Breast epithelium (tissue), 4 donors: Measurements from ENCODE around the gene ZNF48. TPM values are rescaled to one million over a fixed set of nuclear protein-coding genes. Genes with fewer than 3 reads are reported as not detected.

Experiments used
- DNase-seq, 2 donors: peaks; one replicate each; pipeline ENCODE4 v3.0.0-alpha.2; 2019; ENCODE audit warnings: low spot score in 2 of 2
- H3K27ac ChIP-seq, 2 donors: fragments of 200-600 bp; sonication (generic) in 1 of 2; one replicate each; pipeline ENCODE4 v1.5.1; 2016 to 2019; ENCODE audit warnings: mild to moderate bottlenecking in 1 of 2
- H3K27me3 ChIP-seq, 2 donors: fragments of 200-600 bp; sonication (generic) in 1 of 2; one replicate each; pipeline versions ENCODE4 v1.5.1 to v1.6.0; 2017 to 2019; ENCODE audit warnings: control low read depth in 1 of 2, mild to moderate bottlenecking in 1 of 2
- H3K36me3 ChIP-seq: fragments of 200-600 bp; one replicate; pipeline ENCODE4 v1.5.1; 2019
- H3K4me1 ChIP-seq, 2 donors: fragments of 200-600 bp; sonication (generic); one replicate each; pipeline ENCODE4 v1.5.1; 2016 to 2019; ENCODE audit warnings: control low read depth in 1 of 2
- H3K4me3 ChIP-seq, 3 donors: fragments of 200-600 bp; sonication (generic); 1 replicate in 2 of 3; 2 replicates in 1 of 3; pipeline ENCODE4 v1.5.1; 2016 to 2019; ENCODE audit warnings: mild to moderate bottlenecking in 3 of 3, moderate library complexity in 2 of 3
- H3K9me3 ChIP-seq, 2 donors: fragments of 200-600 bp; sonication (generic) in 1 of 2; one replicate each; pipeline ENCODE4 v1.5.1; 2016 to 2019; ENCODE audit warnings: control low read depth in 1 of 2
- POLR2A ChIP-seq: fragments of 450-650 bp; IDR thresholded peaks from one replicate; pipeline ENCODE4 v1.6.1; 2016; ENCODE audit warnings: antibody characterized with exemption, mild to moderate bottlenecking, moderate library complexity
- POLR2AphosphoS5 ChIP-seq, 3 donors: sonication (generic); formaldehyde crosslinking; IDR thresholded peaks; one replicate each; pipeline ENCODE4 v1.6.1; 2017; ENCODE audit warnings: antibody characterized with exemption in 3 of 3
- intact Hi-C: fragments of 100-400 bp; cut with DNase I; formaldehyde crosslinking; loops from one replicate; pipeline ENCODE4 v1.15.1; 2023; ENCODE audit warnings: low total_unique reads
- total RNA-seq, 3 donors: library from RNA; depleted of rRNA; stranded (reverse); fragments of >200 nt; gene quantifications; one replicate each; pipeline ENCODE4 v1.1.0, GENCODE V29; 2016
- TF ChIP-seq, protein P1 (sequence below), 3 donors: fragments of 450-650 bp; IDR thresholded peaks; one replicate each; pipeline ENCODE4 v1.5.1; 2016 to 2017; ENCODE audit warnings: antibody characterized with exemption in 3 of 3, mild to moderate bottlenecking in 3 of 3, moderate library complexity in 3 of 3

ZNF48 gene
- total RNA-seq, 3 donors from 2014 or later: 4.8 to 9.5 (median 6.2) TPM

GRCh38 chr16:30401768-30402425 lies 6.7 kb downstream of the ZNF48 start:
- Histone ChIP-seq H3K27me3 (no peaks in the 10 kb centered on the region), H3K27ac (no peak overlapping the region), H3K4me1 (no peaks in the 10 kb centered on the region), H3K4me3 (no peak overlapping the region), H3K36me3 (no peaks in the 10 kb centered on the region), H3K9me3 (no peaks in the 10 kb centered on the region)
- intact Hi-C loops: no loop called here
- no peak for DNase-seq
- TF ChIP-seq, protein P1, sequence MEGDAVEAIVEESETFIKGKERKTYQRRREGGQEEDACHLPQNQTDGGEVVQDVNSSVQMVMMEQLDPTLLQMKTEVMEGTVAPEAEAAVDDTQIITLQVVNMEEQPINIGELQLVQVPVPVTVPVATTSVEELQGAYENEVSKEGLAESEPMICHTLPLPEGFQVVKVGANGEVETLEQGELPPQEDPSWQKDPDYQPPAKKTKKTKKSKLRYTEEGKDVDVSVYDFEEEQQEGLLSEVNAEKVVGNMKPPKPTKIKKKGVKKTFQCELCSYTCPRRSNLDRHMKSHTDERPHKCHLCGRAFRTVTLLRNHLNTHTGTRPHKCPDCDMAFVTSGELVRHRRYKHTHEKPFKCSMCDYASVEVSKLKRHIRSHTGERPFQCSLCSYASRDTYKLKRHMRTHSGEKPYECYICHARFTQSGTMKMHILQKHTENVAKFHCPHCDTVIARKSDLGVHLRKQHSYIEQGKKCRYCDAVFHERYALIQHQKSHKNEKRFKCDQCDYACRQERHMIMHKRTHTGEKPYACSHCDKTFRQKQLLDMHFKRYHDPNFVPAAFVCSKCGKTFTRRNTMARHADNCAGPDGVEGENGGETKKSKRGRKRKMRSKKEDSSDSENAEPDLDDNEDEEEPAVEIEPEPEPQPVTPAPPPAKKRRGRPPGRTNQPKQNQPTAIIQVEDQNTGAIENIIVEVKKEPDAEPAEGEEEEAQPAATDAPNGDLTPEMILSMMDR (IDR thresholded peaks at IDR 0.05): no peak
- no peak for TF ChIP-seq POLR2AphosphoS5 (IDR thresholded peaks at IDR 0.05)

DNA sequence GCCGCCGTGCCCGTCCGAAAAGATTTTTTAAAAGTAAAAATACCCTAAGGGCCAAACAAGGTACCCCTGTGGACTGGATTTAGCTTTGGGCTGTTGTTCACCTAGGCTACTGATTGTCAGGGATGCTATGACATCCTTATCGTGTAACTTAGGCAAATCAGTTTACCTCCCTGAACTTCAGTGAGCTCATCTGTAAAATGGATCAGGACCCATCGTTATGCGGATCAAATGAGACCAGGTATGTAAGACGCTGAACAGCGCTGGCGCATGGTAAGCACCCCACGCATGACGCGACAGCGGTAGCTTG lies 11.5 kb downstream of the ZNF48 start:
- Histone ChIP-seq H3K4me3 (peak overlapping the region; percentile 65 to 96 (median 76)), H3K36me3 (no peaks in the 10 kb centered on the region), H3K4me1 (peaks cover 0 to 15% of the 10 kb centered on the region in 2 donors), H3K27me3 (no peaks in the 10 kb centered on the region), H3K27ac (peak overlapping the region; percentile 86 to 93), H3K9me3 (no peaks in the 10 kb centered on the region)
- intact Hi-C loops: no loop called here
- no peak for DNase-seq
- TF ChIP-seq POLR2AphosphoS5 (IDR thresholded peaks at IDR 0.05) (no peak), POLR2A (no peak)
- TF ChIP-seq, protein P1 (IDR thresholded peaks at IDR 0.05): no peak

GRCh38 chr16:30407102-30407803 lies 12.0 kb downstream of the ZNF48 start, which contains the start of gene ZNF771:
Gene ZNF771, plus strand, starts transcription at chr16:30407606. Its CDS starts 448 bp downstream, at chr16:30408054.
- peak within 1 kb of the TSS; percentile 65 to 96 (median 76) for H3K4me3 ChIP-seq
- H3K36me3 ChIP-seq: no peaks in the 10 kb centered on the region
- peak within 1 kb of the TSS; percentile 86 to 93 for H3K27ac ChIP-seq
- peaks cover 0 to 15% of the 10 kb centered on the region in 2 donors for H3K4me1 ChIP-seq
- DNase-seq: peak; percentile 91 to 93
- H3K27me3 ChIP-seq: no peaks in the 10 kb centered on the region
- TF ChIP-seq, protein P1 (IDR thresholded peaks at IDR 0.05): no peak
- TF ChIP-seq POLR2A: peak; percentile 62
- peak; percentile 48 to 78 (median 68) for TF ChIP-seq POLR2AphosphoS5 (IDR thresholded peaks at IDR 0.05)
- intact Hi-C loops: no loop called here
- no peaks in the 10 kb centered on the region for H3K9me3 ChIP-seq

DNA sequence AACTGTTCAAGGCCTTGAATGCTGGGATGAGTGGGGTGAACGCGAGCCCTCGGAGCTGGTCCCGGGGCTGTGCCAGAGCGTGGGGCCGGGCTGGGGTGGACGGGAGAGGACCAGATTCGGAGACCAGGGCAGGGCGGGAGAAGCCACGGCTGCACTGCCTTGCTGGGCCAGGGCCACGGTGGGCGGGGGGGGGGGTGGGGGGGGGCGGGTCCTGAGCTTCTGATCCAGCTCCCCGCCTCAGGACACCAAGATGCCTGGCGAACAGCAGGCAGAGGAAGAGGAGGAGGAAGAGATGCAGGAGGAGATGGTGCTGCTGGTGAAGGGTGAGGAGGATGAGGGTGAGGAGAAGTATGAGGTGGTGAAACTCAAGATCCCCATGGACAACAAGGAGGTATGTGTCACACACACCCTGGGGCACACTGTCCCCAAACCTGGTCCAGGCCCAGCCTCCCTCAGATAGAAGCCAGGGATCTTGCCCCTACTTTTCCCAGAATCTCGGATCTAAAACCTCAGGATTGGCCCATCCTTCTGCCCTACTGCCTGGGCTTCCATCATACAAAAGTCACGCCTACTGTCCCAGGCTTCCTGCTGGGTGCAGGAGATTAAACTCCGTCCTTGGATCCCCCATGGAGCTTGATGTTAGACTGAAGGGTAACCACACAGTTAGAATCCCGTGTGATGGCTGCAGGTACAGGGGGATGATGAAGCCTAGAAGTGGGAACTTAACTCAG lies 12.7 kb downstream of the ZNF48 start:
- intact Hi-C loops: no loop called here
- Histone ChIP-seq H3K4me3 (peak overlapping the region; percentile 65 to 96 (median 76)), H3K27ac (peak overlapping the region; percentile 86 to 93), H3K27me3 (no peaks in the 10 kb centered on the region), H3K4me1 (peaks cover 0 to 15% of the 10 kb centered on the region in 2 donors), H3K36me3 (no peaks in the 10 kb centered on the region), H3K9me3 (no peaks in the 10 kb centered on the region)
- no peak for TF ChIP-seq POLR2AphosphoS5 (IDR thresholded peaks at IDR 0.05)
- TF ChIP-seq, protein P1 (IDR thresholded peaks at IDR 0.05): no peak
- no peak for TF ChIP-seq POLR2A
- no peak for DNase-seq
